Measurements from ENCODE around the gene SRP68.

- TF ChIP-seq GATA2 (IDR thresholded peaks at IDR 0.05; ENCODE audit: low read depth, low read length) (no peak), GATA3 (IDR thresholded peaks at IDR 0.05; ENCODE audit: low read depth, low read length) (no peak)
Observed at GRCh38 chr17:76107509-76107908, 35.2 kb upstream of the SRP68 start.

All from SH-SY5Y (cell line).